Hepatocyte (in vitro differentiated cells): Measurements from ENCODE around the gene KIAA1755. TPM values are rescaled to one million over a fixed set of nuclear protein-coding genes. Genes with fewer than 3 reads are reported as not detected.

Experiments
- DNase-seq: peaks from one replicate; pipeline ENCODE4 v3.0.0-alpha.2; 2016; ENCODE audit warnings: low spot score
- H2AFZ ChIP-seq: fragments of 200-600 bp; sonication (generic); 2 replicates; pipeline ENCODE4 v1.6.0; 2016; ENCODE audit warnings: antibody characterized with exemption, mild to moderate bottlenecking
- H3K27ac ChIP-seq: fragments of 200-600 bp; sonication (generic); 2 replicates; pipeline ENCODE4 v1.5.1; 2016; ENCODE audit warnings: mild to moderate bottlenecking
- H3K27me3 ChIP-seq: fragments of 200-600 bp; sonication (generic); 2 replicates; pipeline ENCODE4 v1.6.1; 2016
- H3K36me3 ChIP-seq: fragments of 200-600 bp; sonication (generic); replicated peaks from 2 replicates; pipeline ENCODE4 v1.5.1; 2016; ENCODE audit warnings: low read depth; ENCODE audit not compliant: insufficient read depth
- H3K4me1 ChIP-seq: fragments of 200-600 bp; sonication (generic); 2 replicates; pipeline ENCODE4 v1.5.1; 2016; ENCODE audit warnings: mild to moderate bottlenecking, moderate library complexity; ENCODE audit not compliant: insufficient read depth
- H3K4me2 ChIP-seq: fragments of 200-600 bp; sonication (generic); 2 replicates; pipeline ENCODE4 v1.6.0; 2016
- H3K4me3 ChIP-seq: fragments of 200-600 bp; sonication (generic); 2 replicates; pipeline ENCODE4 v1.5.1; 2016; ENCODE audit warnings: mild to moderate bottlenecking
- H3K79me2 ChIP-seq: fragments of 200-600 bp; sonication (generic); 2 replicates; pipeline ENCODE4 v1.6.0; 2017; ENCODE audit warnings: mild to moderate bottlenecking
- H3K9me2 ChIP-seq: fragments of 200-600 bp; sonication (generic); replicated peaks from 2 replicates; pipeline ENCODE4 v1.6.0; 2017; ENCODE audit warnings: mild to moderate bottlenecking; ENCODE audit not compliant: insufficient read depth
- H3K9me3 ChIP-seq: fragments of 200-600 bp; sonication (generic); 2 replicates; pipeline ENCODE4 v1.5.1; 2016; ENCODE audit warnings: low read depth, mild to moderate bottlenecking
- H4K20me1 ChIP-seq: fragments of 200-600 bp; sonication (generic); 2 replicates; pipeline ENCODE4 v1.6.0; 2016; ENCODE audit warnings: mild to moderate bottlenecking; ENCODE audit not compliant: insufficient read depth, poor library complexity, severe bottlenecking
- EZH2 ChIP-seq: fragments of 200-600 bp; sonication (generic); IDR thresholded peaks from 2 replicates; pipeline ENCODE4 v1.6.1; 2016; ENCODE audit warnings: antibody characterized with exemption, mild to moderate bottlenecking, borderline replicate concordance
- EZH2phosphoT487 ChIP-seq: fragments of 200-600 bp; sonication (generic); IDR thresholded peaks from one replicate; pipeline ENCODE4 v1.6.1; 2018; ENCODE audit warnings: antibody characterized with exemption, mild to moderate bottlenecking, low read depth, moderate library complexity; ENCODE audit not compliant: unreplicated experiment, severe bottlenecking
- WGBS: methylation state at CpG from one replicate; pipeline ENCODE4 v1.1.6; 2016; ENCODE audit warnings: low lambda C conversion rate; ENCODE audit errors: missing lambda C conversion rate; 5-methylcytosine and 5-hydroxymethylcytosine counted together
- polyA plus RNA-seq: library from polyadenylated mRNA; unstranded; fragments of >200 nt; fragmentation: Nextera tagmentation; extraction: Ambion mirVana; gene quantifications from 2 replicates; pipeline ENCODE4 v1.2.1, GENCODE V29; 2016
- total RNA-seq: library from RNA; depleted of rRNA; stranded (reverse); fragments of >200 nt; gene quantifications from 2 replicates; pipeline ENCODE4 v1.2.3, GENCODE V29; 2014
- TF ChIP-seq, protein P1 (sequence below): fragments of 200-600 bp; sonication (generic); IDR thresholded peaks from 2 replicates; pipeline ENCODE4 v1.5.1; 2016; ENCODE audit warnings: antibody characterized with exemption, mild to moderate bottlenecking; ENCODE audit not compliant: poor library complexity

Gene KIAA1755
- total and polyA plus RNA-seq, 2 experiments from 2014 or later: 1.6 to 3.4 TPM

DNA sequence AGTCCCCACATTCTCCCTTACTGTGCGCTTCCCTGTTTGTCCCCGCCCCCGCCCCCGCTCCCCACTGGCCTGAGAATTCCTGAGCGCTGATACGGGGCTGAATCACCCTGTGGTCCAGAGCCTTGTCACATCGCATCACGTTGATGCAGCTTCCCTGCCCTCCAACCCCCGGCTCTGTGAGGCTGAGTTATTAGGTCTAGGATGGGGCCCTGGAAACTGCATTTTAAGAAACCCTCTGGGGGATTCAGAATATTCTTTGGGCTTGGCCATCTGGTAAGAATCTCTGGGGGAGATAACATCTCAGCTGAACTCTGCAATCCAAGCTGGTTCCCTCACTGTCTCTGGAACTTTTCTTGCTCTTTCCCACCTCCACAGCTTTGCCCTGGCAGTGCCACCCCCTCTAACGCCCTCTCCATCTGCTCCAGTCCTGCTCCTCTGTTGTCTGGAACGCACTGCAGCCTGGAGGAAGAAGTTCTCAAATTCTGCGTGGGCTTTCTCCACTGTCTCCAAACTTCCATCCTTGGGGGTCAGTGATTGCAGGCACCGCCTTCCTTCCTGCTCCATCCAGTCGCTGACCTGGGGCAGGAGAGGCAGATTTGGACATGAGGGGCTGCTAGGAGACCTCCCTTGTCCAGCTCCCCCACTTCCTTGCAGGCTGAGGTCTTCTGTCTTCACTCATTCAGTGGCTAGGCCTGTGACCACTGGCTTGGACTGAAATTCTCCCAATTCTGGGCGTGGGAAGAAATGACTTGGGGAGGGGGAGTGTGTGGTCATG is 42.6 kb downstream of the KIAA1755 start:
- H3K4me1 ChIP-seq: peaks cover 4% of the 10 kb centered on the region
- peak overlapping the region; percentile 37 for H3K27ac ChIP-seq
- H2AFZ ChIP-seq: no peak overlapping the region
- H3K4me2 ChIP-seq: no peak overlapping the region
- no peaks in the 10 kb centered on the region for H3K9me2 ChIP-seq
- no peak overlapping the region for H3K4me3 ChIP-seq
- H3K36me3 ChIP-seq: no peaks in the 10 kb centered on the region
- H3K79me2 ChIP-seq: no peaks in the 10 kb centered on the region
- no peaks in the 10 kb centered on the region for H3K9me3 ChIP-seq
- no peaks in the 10 kb centered on the region for H3K27me3 ChIP-seq
- 46% methylated on average over 14 of the region's 15 CpGs for WGBS
- TF ChIP-seq, protein P1, sequence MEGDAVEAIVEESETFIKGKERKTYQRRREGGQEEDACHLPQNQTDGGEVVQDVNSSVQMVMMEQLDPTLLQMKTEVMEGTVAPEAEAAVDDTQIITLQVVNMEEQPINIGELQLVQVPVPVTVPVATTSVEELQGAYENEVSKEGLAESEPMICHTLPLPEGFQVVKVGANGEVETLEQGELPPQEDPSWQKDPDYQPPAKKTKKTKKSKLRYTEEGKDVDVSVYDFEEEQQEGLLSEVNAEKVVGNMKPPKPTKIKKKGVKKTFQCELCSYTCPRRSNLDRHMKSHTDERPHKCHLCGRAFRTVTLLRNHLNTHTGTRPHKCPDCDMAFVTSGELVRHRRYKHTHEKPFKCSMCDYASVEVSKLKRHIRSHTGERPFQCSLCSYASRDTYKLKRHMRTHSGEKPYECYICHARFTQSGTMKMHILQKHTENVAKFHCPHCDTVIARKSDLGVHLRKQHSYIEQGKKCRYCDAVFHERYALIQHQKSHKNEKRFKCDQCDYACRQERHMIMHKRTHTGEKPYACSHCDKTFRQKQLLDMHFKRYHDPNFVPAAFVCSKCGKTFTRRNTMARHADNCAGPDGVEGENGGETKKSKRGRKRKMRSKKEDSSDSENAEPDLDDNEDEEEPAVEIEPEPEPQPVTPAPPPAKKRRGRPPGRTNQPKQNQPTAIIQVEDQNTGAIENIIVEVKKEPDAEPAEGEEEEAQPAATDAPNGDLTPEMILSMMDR: no peak
- TF ChIP-seq EZH2 (no peak), EZH2phosphoT487 (no peak)
- DNase-seq: peak; percentile 75
- H4K20me1 ChIP-seq: no peaks in the 10 kb centered on the region

DNA sequence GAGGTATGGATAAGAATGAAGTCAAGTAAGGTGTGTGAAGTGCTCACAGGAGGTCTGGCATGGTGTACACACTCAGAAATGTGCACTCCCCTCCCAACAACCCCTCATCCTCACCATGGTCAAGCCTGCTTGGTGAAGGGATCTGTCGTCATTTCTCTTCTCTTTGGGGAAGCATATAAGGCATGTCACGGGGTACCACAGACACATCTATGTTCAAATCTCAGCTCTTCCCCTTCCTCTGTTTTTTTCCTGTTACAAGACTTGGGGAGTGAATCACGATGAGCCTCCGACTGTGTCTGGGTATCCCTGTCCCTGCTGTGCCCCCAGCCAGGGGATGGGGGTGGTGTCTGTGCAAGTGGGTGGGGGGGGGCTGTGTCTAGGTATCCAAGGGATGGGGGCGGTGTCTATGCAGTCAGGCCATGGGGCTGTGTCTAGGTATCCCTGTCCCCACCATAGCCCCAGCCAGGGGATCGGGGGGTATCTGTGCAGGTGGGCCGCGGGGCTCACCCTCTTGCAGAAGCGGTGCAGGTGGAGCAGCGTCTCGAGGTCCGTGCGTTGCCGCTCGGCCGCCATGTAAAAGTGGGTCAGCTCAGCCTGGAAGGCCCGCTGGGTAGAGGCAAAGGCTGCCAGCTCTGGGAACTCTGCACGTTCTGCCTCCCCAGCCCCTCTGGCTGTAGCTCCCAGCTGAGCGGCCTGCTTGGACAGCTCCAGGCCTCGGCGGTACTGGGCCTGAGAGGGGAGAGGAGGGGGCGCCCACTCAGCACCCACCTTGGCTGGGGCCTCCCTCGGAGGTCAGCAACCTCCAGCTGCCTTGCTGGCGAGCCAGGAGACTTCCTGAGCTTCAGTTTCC is 43.6 kb downstream of the KIAA1755 start:
- no peak overlapping the region for H2AFZ ChIP-seq
- no peaks in the 10 kb centered on the region for H3K36me3 ChIP-seq
- no peaks in the 10 kb centered on the region for H4K20me1 ChIP-seq
- H3K4me1 ChIP-seq: peaks cover 4% of the 10 kb centered on the region
- no peaks in the 10 kb centered on the region for H3K27me3 ChIP-seq
- DNase-seq: no peak
- TF ChIP-seq EZH2phosphoT487 (no peak), EZH2 (no peak)
- TF ChIP-seq, protein P1: no peak
- no peaks in the 10 kb centered on the region for H3K9me2 ChIP-seq
- peak overlapping the region; percentile 45 for H3K27ac ChIP-seq
- H3K79me2 ChIP-seq: no peaks in the 10 kb centered on the region
- H3K4me2 ChIP-seq: no peak overlapping the region
- no peak overlapping the region for H3K4me3 ChIP-seq
- no peaks in the 10 kb centered on the region for H3K9me3 ChIP-seq
- 93% methylated on average over 16 of the region's 24 CpGs for WGBS

DNA sequence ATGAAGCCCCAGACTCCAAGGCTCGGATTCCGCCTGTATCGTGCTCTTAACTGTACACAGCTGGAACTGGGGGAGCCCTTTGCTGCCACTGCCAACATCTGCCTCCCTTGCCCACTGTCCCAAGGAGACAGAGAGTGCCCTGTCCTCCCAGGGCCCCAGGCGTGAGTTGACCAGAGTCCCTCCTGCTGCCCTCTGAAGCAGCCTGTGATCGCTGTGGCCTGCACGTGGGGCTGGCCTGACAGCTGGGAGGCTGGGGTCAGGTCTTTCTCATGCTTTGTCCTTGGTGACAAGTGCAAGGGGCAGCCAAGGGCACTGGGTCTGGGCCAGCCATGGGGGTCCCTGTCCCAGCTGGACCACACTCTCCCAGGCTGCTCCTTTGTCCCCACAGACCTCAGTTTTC is 44.3 kb downstream of the KIAA1755 start:
- WGBS: 91% methylated on average over 6 of the region's 6 CpGs
- Histone ChIP-seq H3K79me2 (no peaks in the 10 kb centered on the region), H3K27ac (no peak overlapping the region), H3K9me2 (no peaks in the 10 kb centered on the region), H2AFZ (no peak overlapping the region), H4K20me1 (no peaks in the 10 kb centered on the region), H3K36me3 (no peaks in the 10 kb centered on the region), H3K4me3 (no peak overlapping the region), H3K27me3 (no peaks in the 10 kb centered on the region), H3K9me3 (no peaks in the 10 kb centered on the region), H3K4me1 (peaks cover 4% of the 10 kb centered on the region), H3K4me2 (no peak overlapping the region)
- no peak for TF ChIP-seq EZH2phosphoT487
- TF ChIP-seq, protein P1: no peak
- no peak for TF ChIP-seq EZH2
- DNase-seq: no peak
